Measurements from ENCODE around the gene MBNL2.
A peak's percentile ranks its signal among the peaks of the same experiment; 100 is the strongest.

Gene MBNL2

GRCh38 chr13:97387485-97387839 is 165.3 kb downstream of the MBNL2 start:
- no peak for DNase-seq

- no peak for DNase-seq
Measured at GRCh38 chr13:97387890-97388289, 165.8 kb downstream of the MBNL2 start.

- no peak for DNase-seq
Measured at GRCh38 chr13:97388373-97388772, 166.2 kb downstream of the MBNL2 start.

GRCh38 chr13:97390941-97391600 is 168.9 kb downstream of the MBNL2 start:
- DNase-seq: no peak

GRCh38 chr13:97392020-97392419 is 169.9 kb downstream of the MBNL2 start:
- DNase-seq: no peak

GRCh38 chr13:97394542-97394941 is 172.4 kb downstream of the MBNL2 start:
- no peak for DNase-seq

GRCh38 chr13:97395447-97396136 is 173.5 kb downstream of the MBNL2 start:
- DNase-seq: no peak

- no peak for DNase-seq
Measured at GRCh38 chr13:97397267-97397666, 175.1 kb downstream of the MBNL2 start.

- DNase-seq: no peak
Measured at GRCh38 chr13:97401421-97401820, 179.3 kb downstream of the MBNL2 start.

- DNase-seq: no peak
Measured at GRCh38 chr13:97403893-97404750, 182.0 kb downstream of the MBNL2 start.

- DNase-seq: no peak
Measured at GRCh38 chr13:97407540-97407939, 185.4 kb downstream of the MBNL2 start.

GRCh38 chr13:97408938-97409337 is 186.8 kb downstream of the MBNL2 start:
- no peak for DNase-seq

GRCh38 chr13:97411984-97412383 is 189.9 kb downstream of the MBNL2 start:
- no peak for DNase-seq

GRCh38 chr13:97413694-97414093 is 191.6 kb downstream of the MBNL2 start:
- no peak for DNase-seq

GRCh38 chr13:97414392-97414791 is 192.3 kb downstream of the MBNL2 start:
- DNase-seq: no peak

GRCh38 chr13:97417698-97418097 is 195.6 kb downstream of the MBNL2 start:
- DNase-seq: no peak

GRCh38 chr13:97422118-97423054 is 200.3 kb downstream of the MBNL2 start:
- DNase-seq: no peak

- DNase-seq: no peak
Measured at GRCh38 chr13:97423300-97424045, 201.3 kb downstream of the MBNL2 start.

- DNase-seq: no peak
Measured at GRCh38 chr13:97425590-97425989, 203.5 kb downstream of the MBNL2 start.

- DNase-seq: peak; percentile 69
Measured at GRCh38 chr13:97426695-97427094, 204.6 kb downstream of the MBNL2 start.

GRCh38 chr13:97429681-97430081 is 207.5 kb downstream of the MBNL2 start:
- no peak for DNase-seq

- no peak for DNase-seq
Measured at GRCh38 chr13:97430296-97430695, 208.2 kb downstream of the MBNL2 start.
